Measurements from ENCODE around the gene SDC4. TPM values are rescaled to one million over a fixed set of nuclear protein-coding genes. Genes with fewer than 3 reads are reported as not detected.

SDC4 gene
- total RNA-seq, 1 donor from 2014 or later: 62.6 TPM

DNA sequence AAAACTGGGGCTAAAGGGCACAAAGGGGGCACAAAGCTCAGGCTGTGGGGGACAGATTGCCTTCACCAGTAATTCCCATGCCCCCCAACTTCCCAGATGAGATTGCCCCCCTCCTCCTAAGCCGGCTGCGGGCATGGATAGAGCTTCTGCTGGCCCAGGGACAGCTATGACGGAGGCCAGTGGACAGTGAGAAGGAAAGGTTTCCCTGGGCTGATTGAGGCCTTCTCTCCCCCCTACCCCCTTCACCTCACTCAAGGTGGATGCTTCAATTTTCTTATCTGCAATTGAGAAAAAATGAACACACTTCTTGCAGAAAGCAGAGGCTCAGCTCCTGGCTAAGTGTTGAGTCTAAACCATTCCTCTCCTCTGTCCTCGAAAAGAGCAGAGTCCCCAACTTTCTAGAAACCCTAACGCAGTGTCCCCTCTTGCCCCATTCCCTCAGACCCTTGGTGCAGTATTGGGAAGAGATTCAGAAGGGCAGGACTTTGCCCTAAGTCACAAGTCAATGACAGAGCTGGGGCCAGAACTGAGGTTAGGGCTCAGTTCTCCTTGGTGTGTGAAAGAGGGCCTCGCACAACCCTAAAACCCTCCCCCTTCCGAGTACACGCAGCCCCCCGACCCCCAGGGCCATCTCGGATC lies 808 bp downstream of the SDC4 start:
- no peak for DNase-seq (ENCODE audit: extremely low spot score in 2 of 2)
- H3K9me3 ChIP-seq: no peaks in the 10 kb centered on the region
- H3K4me3 ChIP-seq: peak overlapping the region; percentile 53 to 76
- H3K27me3 ChIP-seq: no peaks in the 10 kb centered on the region
- TF ChIP-seq POLR2AphosphoS5 (IDR thresholded peaks at IDR 0.05; ENCODE audit: insufficient read depth in 1 of 2, low read depth in 1 of 2): no peak
- TF ChIP-seq, protein P1, sequence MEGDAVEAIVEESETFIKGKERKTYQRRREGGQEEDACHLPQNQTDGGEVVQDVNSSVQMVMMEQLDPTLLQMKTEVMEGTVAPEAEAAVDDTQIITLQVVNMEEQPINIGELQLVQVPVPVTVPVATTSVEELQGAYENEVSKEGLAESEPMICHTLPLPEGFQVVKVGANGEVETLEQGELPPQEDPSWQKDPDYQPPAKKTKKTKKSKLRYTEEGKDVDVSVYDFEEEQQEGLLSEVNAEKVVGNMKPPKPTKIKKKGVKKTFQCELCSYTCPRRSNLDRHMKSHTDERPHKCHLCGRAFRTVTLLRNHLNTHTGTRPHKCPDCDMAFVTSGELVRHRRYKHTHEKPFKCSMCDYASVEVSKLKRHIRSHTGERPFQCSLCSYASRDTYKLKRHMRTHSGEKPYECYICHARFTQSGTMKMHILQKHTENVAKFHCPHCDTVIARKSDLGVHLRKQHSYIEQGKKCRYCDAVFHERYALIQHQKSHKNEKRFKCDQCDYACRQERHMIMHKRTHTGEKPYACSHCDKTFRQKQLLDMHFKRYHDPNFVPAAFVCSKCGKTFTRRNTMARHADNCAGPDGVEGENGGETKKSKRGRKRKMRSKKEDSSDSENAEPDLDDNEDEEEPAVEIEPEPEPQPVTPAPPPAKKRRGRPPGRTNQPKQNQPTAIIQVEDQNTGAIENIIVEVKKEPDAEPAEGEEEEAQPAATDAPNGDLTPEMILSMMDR (IDR thresholded peaks at IDR 0.05): no peak
- no peak for TF ChIP-seq POLR2A (IDR thresholded peaks at IDR 0.05)
- peaks cover 60% of the 10 kb centered on the region for H3K4me1 ChIP-seq
- intact Hi-C loops (cut with DNase I): no loop called here
- H3K36me3 ChIP-seq: no peaks in the 10 kb centered on the region
- H3K27ac ChIP-seq: peak overlapping the region; percentile 91

DNA sequence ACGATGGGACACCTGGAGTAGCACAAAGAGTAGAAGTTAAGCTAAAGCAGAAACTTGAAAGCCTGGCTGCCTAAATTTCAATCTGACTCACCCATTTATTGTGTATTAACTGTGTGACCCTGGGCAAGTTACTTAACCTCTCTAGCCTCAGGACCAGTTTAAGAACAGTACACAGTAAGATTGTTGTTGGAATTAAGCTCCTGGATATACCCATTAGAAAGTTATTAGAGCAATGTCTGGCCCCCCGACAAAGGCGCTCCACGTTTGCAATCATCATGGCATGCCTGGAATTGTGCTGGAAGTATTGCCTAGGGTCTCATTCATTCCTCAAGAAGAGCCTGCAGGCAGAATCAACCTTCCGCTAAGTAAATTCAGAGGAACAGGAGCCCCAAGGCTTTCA lies 1.4 kb downstream of the SDC4 start:
- H3K9me3 ChIP-seq: no peaks in the 10 kb centered on the region
- peak overlapping the region; percentile 91 for H3K27ac ChIP-seq
- intact Hi-C loops (cut with DNase I): no loop called here
- no peaks in the 10 kb centered on the region for H3K27me3 ChIP-seq
- no peak for DNase-seq (ENCODE audit: extremely low spot score in 2 of 2)
- H3K4me3 ChIP-seq: peak overlapping the region; percentile 53 to 76
- H3K4me1 ChIP-seq: peaks cover 65% of the 10 kb centered on the region
- TF ChIP-seq POLR2AphosphoS5 (IDR thresholded peaks at IDR 0.05; ENCODE audit: insufficient read depth in 1 of 2, low read depth in 1 of 2): no peak
- TF ChIP-seq, protein P1 (IDR thresholded peaks at IDR 0.05): no peak
- no peak for TF ChIP-seq POLR2A (IDR thresholded peaks at IDR 0.05)
- H3K36me3 ChIP-seq: no peaks in the 10 kb centered on the region

DNA sequence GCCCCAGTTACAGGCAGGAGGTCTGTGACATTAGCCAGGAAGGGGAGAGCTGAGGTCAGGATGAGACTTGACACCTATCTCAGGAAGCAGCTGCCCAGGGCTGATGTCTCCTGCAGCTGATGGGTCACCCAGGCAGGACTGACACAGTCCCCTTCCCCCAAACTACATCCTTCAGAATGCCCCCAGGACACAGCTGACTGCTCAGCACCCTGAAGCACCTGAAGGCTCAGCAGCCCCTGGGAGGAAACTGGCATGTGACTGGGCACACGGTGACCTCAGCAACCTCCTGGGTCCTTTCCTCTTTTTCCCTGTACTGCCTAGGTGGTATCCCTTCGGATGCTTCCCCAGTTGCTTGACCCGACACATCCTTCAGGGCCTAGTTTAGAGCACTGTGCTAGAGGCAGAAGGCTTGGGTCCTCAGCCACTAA lies 1.9 kb downstream of the SDC4 start:
- DNase-seq (ENCODE audit: extremely low spot score in 2 of 2): no peak
- intact Hi-C loops (cut with DNase I): no loop called here
- Histone ChIP-seq H3K4me3 (peak overlapping the region; percentile 53 to 76), H3K9me3 (no peaks in the 10 kb centered on the region), H3K27ac (peak overlapping the region; percentile 91), H3K36me3 (no peaks in the 10 kb centered on the region), H3K4me1 (peaks cover 71% of the 10 kb centered on the region), H3K27me3 (no peaks in the 10 kb centered on the region)
- TF ChIP-seq, protein P1 (IDR thresholded peaks at IDR 0.05): no peak
- TF ChIP-seq POLR2AphosphoS5 (IDR thresholded peaks at IDR 0.05; ENCODE audit: insufficient read depth in 1 of 2, low read depth in 1 of 2): no peak
- no peak for TF ChIP-seq POLR2A (IDR thresholded peaks at IDR 0.05)

DNA sequence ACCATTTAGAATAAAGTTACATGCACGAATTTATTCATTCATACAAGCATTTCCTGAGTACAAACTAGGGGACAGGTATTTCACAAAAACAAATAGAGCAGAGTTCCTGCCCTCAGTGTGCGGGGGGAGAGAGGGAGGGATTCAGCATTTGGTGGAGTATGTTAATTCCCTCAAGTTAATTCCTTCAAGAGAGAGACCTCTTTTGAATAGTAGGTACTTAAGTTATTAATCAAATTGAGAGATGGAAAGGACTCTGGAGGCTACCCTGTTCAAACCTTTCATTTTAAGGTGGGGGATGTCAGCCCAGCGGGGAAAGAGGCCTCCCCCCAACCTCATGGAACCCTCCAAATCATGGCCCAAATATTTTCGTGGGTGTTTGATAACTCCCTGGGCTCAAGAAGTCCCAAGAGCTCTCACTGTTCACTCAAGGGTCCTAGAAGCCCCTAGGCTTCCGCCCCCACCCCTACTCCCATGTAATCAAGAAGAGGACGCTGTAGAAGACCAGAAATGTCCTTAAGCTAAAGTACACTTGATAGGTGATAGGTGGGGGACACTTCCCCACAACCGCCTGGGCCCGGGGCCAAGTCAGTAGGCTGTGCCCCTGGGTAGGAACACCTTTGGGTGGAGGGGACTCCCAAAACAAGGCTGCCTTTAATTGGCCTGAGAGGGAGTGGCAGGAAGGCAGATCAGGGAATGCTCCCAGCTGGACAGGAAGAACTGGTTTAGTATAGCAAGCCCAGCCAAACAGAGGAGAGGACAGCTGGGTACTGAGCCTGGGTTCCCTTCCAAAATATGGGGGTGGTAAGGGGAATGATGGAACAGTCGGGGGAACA lies 2.9 kb downstream of the SDC4 start:
- peak; percentile 14 to 42 for TF ChIP-seq POLR2AphosphoS5 (IDR thresholded peaks at IDR 0.05; ENCODE audit: insufficient read depth in 1 of 2, low read depth in 1 of 2)
- TF ChIP-seq, protein P1 (IDR thresholded peaks at IDR 0.05): no peak
- no peak for DNase-seq (ENCODE audit: extremely low spot score in 2 of 2)

More for the DNA sequence above, 2.9 kb downstream of the SDC4 start:
- Histone ChIP-seq H3K9me3 (no peaks in the 10 kb centered on the region), H3K27me3 (no peaks in the 10 kb centered on the region), H3K4me1 (peaks cover 77% of the 10 kb centered on the region), H3K4me3 (peak overlapping the region; percentile 53 to 76), H3K36me3 (no peaks in the 10 kb centered on the region), H3K27ac (peak overlapping the region; percentile 91)
- intact Hi-C loops (cut with DNase I): no loop called here

Data from vagina (tissue), 2 donors.